CD14-positive monocyte (primary cell): ENCODE measurements around the gene CEP85L. TPM values are rescaled to one million over a fixed set of nuclear protein-coding genes. Genes with fewer than 3 reads are reported as not detected.

Source experiments
- DNase-seq, 3 donors: peaks; one replicate each; pipeline ENCODE4 v3.0.0-alpha.2; 2011 to 2022
- H2AFZ ChIP-seq: 2 replicates; pipeline ENCODE4 v1.6.0; 2012; ENCODE audit warnings: mild to moderate bottlenecking, low read depth, low read length, inconsistent platforms; ENCODE audit not compliant: insufficient read depth, poor library complexity, severe bottlenecking
- H3K27ac ChIP-seq, 2 donors: 1 replicate in 1 of 2; 2 replicates in 1 of 2; pipeline ENCODE4 v1.5.1; 2012 to 2013; ENCODE audit warnings: low read length in 2 of 2, control low read depth in 1 of 2, inconsistent platforms in 1 of 2, low read depth in 1 of 2, mild to moderate bottlenecking in 1 of 2
- H3K27me3 ChIP-seq, 2 donors: one replicate each; pipeline versions ENCODE4 v1.6.0 to v1.6.1; 2011 to 2013; ENCODE audit warnings: low read length in 2 of 2; ENCODE audit not compliant: control insufficient read depth in 2 of 2, insufficient read depth in 2 of 2
- H3K36me3 ChIP-seq, 2 donors: replicated peaks in 1 of 2; 1 replicate in 1 of 2; 2 replicates in 1 of 2; pipeline versions ENCODE4 v1.5.1 to v1.6.1; 2012 to 2013; ENCODE audit warnings: low read length in 2 of 2, control low read depth in 1 of 2, inconsistent platforms in 1 of 2, mild to moderate bottlenecking in 1 of 2; ENCODE audit not compliant: insufficient read depth in 2 of 2, control insufficient read depth in 1 of 2
- H3K4me1 ChIP-seq, 2 donors: 1 replicate in 1 of 2; 2 replicates in 1 of 2; pipeline versions ENCODE4 v1.5.1 to v1.6.1; 2012 to 2013; ENCODE audit warnings: low read length in 2 of 2, control low read depth in 1 of 2, inconsistent platforms in 1 of 2, mild to moderate bottlenecking in 1 of 2, moderate library complexity in 1 of 2; ENCODE audit not compliant: insufficient read depth in 2 of 2, control insufficient read depth in 1 of 2
- H3K4me2 ChIP-seq: replicated peaks from 2 replicates; pipeline ENCODE3; 2012; ENCODE audit warnings: low read length, moderate library complexity, mild to moderate bottlenecking; ENCODE audit not compliant: poor library complexity, severe bottlenecking; ENCODE audit errors: extremely low read depth
- H3K4me3 ChIP-seq, 3 experiments: fragments of 200-600 bp in 1 of 3; sonication (generic) in 1 of 3; replicated peaks in 1 of 3; 1 replicate in 2 of 3; 2 replicates in 1 of 3; pipeline ENCODE4 v1.5.1; 2011 to 2013; ENCODE audit warnings: low read length in 3 of 3, mild to moderate bottlenecking in 3 of 3, control low read depth in 2 of 3, low read depth in 2 of 3, inconsistent platforms in 1 of 3, moderate library complexity in 1 of 3
- H3K79me2 ChIP-seq: 2 replicates; pipeline ENCODE4 v1.6.0; 2012; ENCODE audit warnings: mild to moderate bottlenecking, control low read depth, inconsistent platforms, low read length, moderate library complexity; ENCODE audit not compliant: insufficient read depth
- H3K9ac ChIP-seq: 2 replicates; pipeline ENCODE4 v1.6.0; 2017; ENCODE audit warnings: low read length, mild to moderate bottlenecking; ENCODE audit not compliant: insufficient read depth, poor library complexity, severe bottlenecking
- H3K9me3 ChIP-seq, 2 donors: replicated peaks in 1 of 2; 1 replicate in 1 of 2; 2 replicates in 1 of 2; pipeline versions ENCODE4 v1.5.1 to v1.6.1; 2012 to 2013; ENCODE audit warnings: low read length in 2 of 2, control low read depth in 1 of 2; ENCODE audit not compliant: control insufficient read depth in 1 of 2, insufficient read depth in 1 of 2
- H4K20me1 ChIP-seq: 2 replicates; pipeline ENCODE4 v1.6.0; 2012; ENCODE audit warnings: mild to moderate bottlenecking, low read length, control low read depth, moderate library complexity; ENCODE audit not compliant: insufficient read depth
- H3K27ac Mint-ChIP-seq, 7 donors: one replicate each; pipeline ENCODE4 v1.8.0; 2020; ENCODE audit warnings: mild to moderate bottlenecking in 7 of 7, mixed read lengths in 7 of 7, moderate library complexity in 6 of 7, inconsistent platforms in 2 of 7
- H3K27me3 Mint-ChIP-seq, 3 donors: one replicate each; pipeline ENCODE4 v1.8.0; 2021 to 2022; ENCODE audit warnings: low read depth in 3 of 3, mild to moderate bottlenecking in 3 of 3, mixed read lengths in 3 of 3, moderate library complexity in 3 of 3, inconsistent platforms in 1 of 3
- H3K36me3 Mint-ChIP-seq, 2 donors: one replicate each; pipeline ENCODE4 v1.8.0; 2020; ENCODE audit warnings: mixed read lengths in 2 of 2, inconsistent platforms in 1 of 2, mild to moderate bottlenecking in 1 of 2
- H3K4me1 Mint-ChIP-seq: one replicate; pipeline ENCODE4 v1.8.0; 2020; ENCODE audit warnings: mild to moderate bottlenecking, mixed read lengths
- H3K4me3 Mint-ChIP-seq, 2 donors: one replicate each; pipeline ENCODE4 v1.8.0; 2020; ENCODE audit warnings: mild to moderate bottlenecking in 2 of 2, mixed read lengths in 2 of 2, moderate library complexity in 1 of 2
- H3K9me3 Mint-ChIP-seq, 7 donors: one replicate each; pipeline ENCODE4 v1.8.0; 2020 to 2022; ENCODE audit warnings: mixed read lengths in 7 of 7, mild to moderate bottlenecking in 6 of 7, moderate library complexity in 6 of 7, inconsistent platforms in 2 of 7
- CTCF ChIP-seq: fragments of 200-600 bp; IDR thresholded peaks from one replicate; pipeline ENCODE4 v1.8.0; 2022; ENCODE audit warnings: antibody characterized with exemption, mild to moderate bottlenecking
- WGBS: methylation state at CpG from one replicate; pipeline ENCODE4 v1.1.5; 2013; ENCODE audit warnings: missing lambda C conversion rate; ENCODE audit not compliant: insufficient coverage; 5-methylcytosine and 5-hydroxymethylcytosine counted together
- intact Hi-C, 2 donors: fragments of 100-400 bp; cut with micrococcal nuclease; formaldehyde crosslinking; loops; one replicate each; pipeline versions ENCODE4 v1.15.0 to v1.15.1; 2023
- polyA plus RNA-seq, 3 donors: library from polyadenylated mRNA; depleted of rRNA in 1 of 3; unstranded in 2 of 3; stranded (reverse) in 1 of 3; fragments of 300-500 nt in 2 of 3; fragments of >200 nt in 1 of 3; fragmentation: Illumina TruSeq in 2 of 3; gene quantifications; 1 replicate in 2 of 3; 2 replicates in 1 of 3; pipeline ENCODE4 v1.2.3, GENCODE V29; 2012 to 2021

CEP85L gene
- polyA plus RNA-seq, 3 donors, result 14.9 to 38.3 (median 19.6) TPM

- Mint-ChIP-seq H3K27me3 (no peaks in the 10 kb centered on the region), H3K4me3 (peak overlapping the region in 1 of 2 donors; percentile 62), H3K27ac (peak overlapping the region; percentile 79 to 94 (median 91)), H3K36me3 (peaks cover 18 to 27% of the 10 kb centered on the region in 2 donors), H3K9me3 (peaks cover 16 to 39% (median 28%) of the 10 kb centered on the region in 7 donors), H3K4me1 (peaks cover 34% of the 10 kb centered on the region)
- Histone ChIP-seq H3K9me3 (peaks cover 26 to 36% of the 10 kb centered on the region in 2 donors), H3K4me3 (no peak overlapping the region), H4K20me1 (peaks cover 82% of the 10 kb centered on the region), H3K9ac (no peak overlapping the region), H2AFZ (no peak overlapping the region), H3K36me3 (peaks cover 0 to 12% of the 10 kb centered on the region in 2 donors), H3K79me2 (peaks cover 44% of the 10 kb centered on the region), H3K27ac (peak overlapping the region; percentile 47 to 82), H3K4me1 (peaks cover 28 to 33% of the 10 kb centered on the region in 2 donors), H3K4me2 (peak overlapping the region; percentile 22), H3K27me3 (no peaks in the 10 kb centered on the region)
- WGBS, result 0% methylated on average over 2 of the region's 5 CpGs
- DNase-seq, result peak; percentile 76 to 90 (median 85)
- TF ChIP-seq CTCF, result no peak
- intact Hi-C loops, result loop anchor here in 1 of 2 donors (10.0 kb wide), 1 partner anchor 1137 kb away; no protein-coding TSS in a partner anchor
Measured at GRCh38 chr6:118581489-118581959, 69.9 kb downstream of the CEP85L start.

GRCh38 chr6:118580585-118581419 is 70.6 kb downstream of the CEP85L start:
- H3K9me3 ChIP-seq, result peaks cover 33 to 43% of the 10 kb centered on the region in 2 donors
- H3K27me3 Mint-ChIP-seq, result no peaks in the 10 kb centered on the region
- H3K4me1 ChIP-seq, result peaks cover 28 to 33% of the 10 kb centered on the region in 2 donors
- H3K9me3 Mint-ChIP-seq, result peaks cover 21 to 47% (median 36%) of the 10 kb centered on the region in 7 donors
- H2AFZ ChIP-seq, result no peak overlapping the region
- no peak overlapping the region for H3K4me3 ChIP-seq
- intact Hi-C loops, result loop anchor here in 1 of 2 donors (10.0 kb wide), 1 partner anchor 1136 kb away; no protein-coding TSS in a partner anchor
- peak overlapping the region; percentile 22 for H3K4me2 ChIP-seq
- no peak overlapping the region for H3K9ac ChIP-seq
- H3K27ac ChIP-seq, result peak overlapping the region; percentile 47 to 82
- H3K36me3 ChIP-seq, result peaks cover 0 to 18% of the 10 kb centered on the region in 2 donors
- H3K79me2 ChIP-seq, result peaks cover 47% of the 10 kb centered on the region
- H3K4me3 Mint-ChIP-seq, result peak overlapping the region in 1 of 2 donors; percentile 72
- peak; percentile 83 for TF ChIP-seq CTCF
- DNase-seq, result peak; percentile 44 to 71 (median 69)
- WGBS, result 71% methylated on average over 6 of the region's 10 CpGs
- peaks cover 25 to 34% of the 10 kb centered on the region in 2 donors for H3K36me3 Mint-ChIP-seq
- H3K27me3 ChIP-seq, result no peaks in the 10 kb centered on the region
- peaks cover 34% of the 10 kb centered on the region for H3K4me1 Mint-ChIP-seq
- peak overlapping the region; percentile 79 to 94 (median 91) for H3K27ac Mint-ChIP-seq
- H4K20me1 ChIP-seq, result peaks cover 82% of the 10 kb centered on the region
